ENCODE measurements around the gene FOXC1. TPM values are rescaled to one million over a fixed set of nuclear protein-coding genes. Genes with fewer than 3 reads are reported as not detected.

FOXC1 gene
- polyA plus RNA-seq, 1 donor from 2014 or later = 0.09 TPM

GRCh38 chr6:1622220-1622850 lies 12.6 kb downstream of the FOXC1 start:
- H3K9ac ChIP-seq (ENCODE audit: low read length) = no peak overlapping the region
- H2AFZ ChIP-seq (ENCODE audit: low read depth, low read length) = no peak overlapping the region
- peaks cover 5% of the 10 kb centered on the region for H3K9me3 ChIP-seq (ENCODE audit: low read length)
- H3K79me2 ChIP-seq (replicated peaks; ENCODE audit: insufficient read depth, low read length) = no peaks in the 10 kb centered on the region
- H3K36me3 ChIP-seq (ENCODE audit: insufficient read depth, low read length) = no peaks in the 10 kb centered on the region
- no peak overlapping the region for H3K4me3 ChIP-seq (ENCODE audit: low read length)
- peaks cover 100% of the 10 kb centered on the region for H3K27me3 ChIP-seq (ENCODE audit: insufficient read depth, low read depth, low read length)
- no peaks in the 10 kb centered on the region for H4K20me1 ChIP-seq (ENCODE audit: insufficient read depth)
- H3K27ac ChIP-seq (ENCODE audit: low read length) = no peak overlapping the region
- H3F3A ChIP-seq (ENCODE audit: insufficient read depth, low read length, poor library complexity, severe bottlenecking) = no peaks in the 10 kb centered on the region
- H3K4me2 ChIP-seq (ENCODE audit: low read length) = no peak overlapping the region
- H3K9me2 ChIP-seq (ENCODE audit: insufficient read depth, low read length) = no peaks in the 10 kb centered on the region
- no peak for TF ChIP-seq REST (IDR thresholded peaks at IDR 0.05; ENCODE audit: borderline replicate concordance)
- TF ChIP-seq RAD21 (conservative IDR thresholded peaks at IDR 0.05) = no peak
- no peak for TF ChIP-seq EZH2 (IDR thresholded peaks at IDR 0.05; ENCODE audit: borderline replicate concordance, insufficient read depth, low read length, poor library complexity, severe bottlenecking)
- no peak for TF ChIP-seq MXI1 (conservative IDR thresholded peaks at IDR 0.05; ENCODE audit: poor library complexity, severe bottlenecking)
- no peak for TF ChIP-seq SMC3 (conservative IDR thresholded peaks at IDR 0.05; ENCODE audit: poor library complexity)
- no peak for TF ChIP-seq CTCF (IDR thresholded peaks at IDR 0.05; ENCODE audit: poor library complexity, severe bottlenecking)
- no peak for TF ChIP-seq TAF1 (IDR thresholded peaks at IDR 0.05; ENCODE audit: low read depth)
- no peak for TF ChIP-seq EP300 (conservative IDR thresholded peaks at IDR 0.05; ENCODE audit: poor library complexity, severe bottlenecking)
- no peak for TF ChIP-seq POLR2AphosphoS5 (IDR thresholded peaks at IDR 0.05)

GRCh38 chr6:1622851-1623768 lies 13.4 kb downstream of the FOXC1 start:
- Histone ChIP-seq H3K4me3 (ENCODE audit: low read length) (no peak overlapping the region), H4K20me1 (ENCODE audit: insufficient read depth) (no peaks in the 10 kb centered on the region)

More at GRCh38 chr6:1622851-1623768, 13.4 kb downstream of the FOXC1 start:
- Histone ChIP-seq H3K27ac (ENCODE audit: low read length) (no peak overlapping the region), H3K9me2 (ENCODE audit: insufficient read depth, low read length) (no peaks in the 10 kb centered on the region), H3K9ac (ENCODE audit: low read length) (no peak overlapping the region), H3K9me3 (ENCODE audit: low read length) (peaks cover 5% of the 10 kb centered on the region), H3K36me3 (ENCODE audit: insufficient read depth, low read length) (no peaks in the 10 kb centered on the region), H3K27me3 (ENCODE audit: insufficient read depth, low read depth, low read length) (peaks cover 100% of the 10 kb centered on the region), H3F3A (ENCODE audit: insufficient read depth, low read length, poor library complexity, severe bottlenecking) (no peaks in the 10 kb centered on the region), H3K4me2 (ENCODE audit: low read length) (no peak overlapping the region), H3K79me2 (replicated peaks; ENCODE audit: insufficient read depth, low read length) (no peaks in the 10 kb centered on the region), H2AFZ (ENCODE audit: low read depth, low read length) (no peak overlapping the region)
- no peak for TF ChIP-seq POLR2AphosphoS5 (IDR thresholded peaks at IDR 0.05)
- TF ChIP-seq CTCF (IDR thresholded peaks at IDR 0.05; ENCODE audit: poor library complexity, severe bottlenecking) = no peak
- no peak for TF ChIP-seq RAD21 (conservative IDR thresholded peaks at IDR 0.05)
- no peak for TF ChIP-seq TAF1 (IDR thresholded peaks at IDR 0.05; ENCODE audit: low read depth)
- TF ChIP-seq EZH2 (IDR thresholded peaks at IDR 0.05; ENCODE audit: borderline replicate concordance, insufficient read depth, low read length, poor library complexity, severe bottlenecking) = no peak
- TF ChIP-seq REST (IDR thresholded peaks at IDR 0.05; ENCODE audit: borderline replicate concordance) = no peak
- TF ChIP-seq SMC3 (conservative IDR thresholded peaks at IDR 0.05; ENCODE audit: poor library complexity) = no peak
- no peak for TF ChIP-seq EP300 (conservative IDR thresholded peaks at IDR 0.05; ENCODE audit: poor library complexity, severe bottlenecking)
- TF ChIP-seq MXI1 (conservative IDR thresholded peaks at IDR 0.05; ENCODE audit: poor library complexity, severe bottlenecking) = no peak

Measured in neural cell (in vitro differentiated cells).